ENCODE data around the gene HEXIM2. TPM values are rescaled to one million over a fixed set of nuclear protein-coding genes. Genes with fewer than 3 reads are reported as not detected.

The HEXIM2 gene
- total RNA-seq, 1 donor, result 10.9 TPM

GRCh38 chr17:45147581-45148182 is 14.0 kb upstream of the HEXIM2 start:
- Histone ChIP-seq H3K27ac (ENCODE audit: low read depth, low read length) (peak overlapping the region; percentile 100), H3K79me2 (ENCODE audit: insufficient read depth, low read length) (peaks cover 33% of the 10 kb centered on the region), H4K20me1 (ENCODE audit: insufficient read depth, low read length) (peaks cover 25% of the 10 kb centered on the region), H3K4me3 (ENCODE audit: insufficient read depth, low read length) (peak overlapping the region; percentile 78), H2AFZ (ENCODE audit: low read length) (peak overlapping the region; percentile 83), H3K36me3 (ENCODE audit: insufficient read depth, low read length) (no peaks in the 10 kb centered on the region), H3K4me1 (ENCODE audit: insufficient read depth, low read length) (peaks cover 32% of the 10 kb centered on the region), H3K4me2 (ENCODE audit: insufficient read depth, low read length) (peak overlapping the region; percentile 92), H3K9me3 (ENCODE audit: low read depth, low read length) (no peaks in the 10 kb centered on the region), H3K27me3 (ENCODE audit: insufficient read depth, low read length) (no peaks in the 10 kb centered on the region)
- TF ChIP-seq CTCF (IDR thresholded peaks at IDR 0.05; ENCODE audit: extremely low read depth, low read depth, low read length), result no peak
- DNase-seq (ENCODE audit: insufficient read length, low spot score, missing footprints), result peak; percentile 94

- H3K4me1 ChIP-seq (ENCODE audit: insufficient read depth, low read length), result peaks cover 32% of the 10 kb centered on the region
- peaks cover 25% of the 10 kb centered on the region for H4K20me1 ChIP-seq (ENCODE audit: insufficient read depth, low read length)
- H3K36me3 ChIP-seq (ENCODE audit: insufficient read depth, low read length), result no peaks in the 10 kb centered on the region
- no peaks in the 10 kb centered on the region for H3K9me3 ChIP-seq (ENCODE audit: low read depth, low read length)
- peak within 1 kb of the TSS; percentile 78 for H3K4me3 ChIP-seq (ENCODE audit: insufficient read depth, low read length)
- TF ChIP-seq CTCF (IDR thresholded peaks at IDR 0.05; ENCODE audit: extremely low read depth, low read depth, low read length), result no peak
- H3K4me2 ChIP-seq (ENCODE audit: insufficient read depth, low read length), result peak within 1 kb of the TSS; percentile 92
- H3K79me2 ChIP-seq (ENCODE audit: insufficient read depth, low read length), result peaks cover 37% of the 10 kb centered on the region
- H3K27me3 ChIP-seq (ENCODE audit: insufficient read depth, low read length), result no peaks in the 10 kb centered on the region
- peak; percentile 99 for DNase-seq (ENCODE audit: insufficient read length, low spot score, missing footprints)
- peak within 1 kb of the TSS; percentile 83 for H2AFZ ChIP-seq (ENCODE audit: low read length)
- peak within 1 kb of the TSS; percentile 100 for H3K27ac ChIP-seq (ENCODE audit: low read depth, low read length)
Observed at GRCh38 chr17:45148183-45149036, 13.3 kb upstream of the HEXIM2 start, which contains the start of gene HEXIM1. TSS of gene HEXIM1 (plus strand) at chr17:45148475. CDS start at chr17:45149191, 716 bp downstream.

GRCh38 chr17:45149037-45149668 is 12.5 kb upstream of the HEXIM2 start:
- Histone ChIP-seq H3K4me2 (ENCODE audit: insufficient read depth, low read length) (peak overlapping the region; percentile 83), H4K20me1 (ENCODE audit: insufficient read depth, low read length) (peaks cover 25% of the 10 kb centered on the region), H3K27me3 (ENCODE audit: insufficient read depth, low read length) (no peaks in the 10 kb centered on the region), H3K4me3 (ENCODE audit: insufficient read depth, low read length) (peak overlapping the region; percentile 77), H3K4me1 (ENCODE audit: insufficient read depth, low read length) (peaks cover 29% of the 10 kb centered on the region), H3K36me3 (ENCODE audit: insufficient read depth, low read length) (no peaks in the 10 kb centered on the region), H3K9me3 (ENCODE audit: low read depth, low read length) (no peaks in the 10 kb centered on the region), H2AFZ (ENCODE audit: low read length) (no peak overlapping the region), H3K27ac (ENCODE audit: low read depth, low read length) (peak overlapping the region; percentile 88), H3K79me2 (ENCODE audit: insufficient read depth, low read length) (peaks cover 39% of the 10 kb centered on the region)
- TF ChIP-seq CTCF (IDR thresholded peaks at IDR 0.05; ENCODE audit: extremely low read depth, low read depth, low read length), result peak; percentile 79
- peak; percentile 95 for DNase-seq (ENCODE audit: insufficient read length, low spot score, missing footprints)
